Epithelial cell of esophagus (primary cell): ENCODE measurements around the gene MTREX.

Experiments
- DNase-seq: peaks from one replicate; pipeline ENCODE4 v3.0.0; 2010; ENCODE audit warnings: low read depth
- H3K4me3 ChIP-seq: 2 replicates; pipeline ENCODE4 v1.5.1; 2011; ENCODE audit warnings: mild to moderate bottlenecking, low read length, control low read depth
- CTCF ChIP-seq: IDR thresholded peaks from 2 replicates; pipeline ENCODE4 v1.5.1; 2011; ENCODE audit warnings: low read depth, mild to moderate bottlenecking, low read length, control low read depth, inconsistent platforms; ENCODE audit not compliant: insufficient read depth; ENCODE audit errors: missing control alignments

Gene MTREX

GRCh38 chr5:55445791-55446190 lies 138.0 kb downstream of the MTREX start:
- TF ChIP-seq CTCF = no peak
- no peak for DNase-seq
- H3K4me3 ChIP-seq = no peak overlapping the region

- no peak for TF ChIP-seq CTCF
- DNase-seq = no peak
Observed at GRCh38 chr5:55446640-55447351, 139.0 kb downstream of the MTREX start.

DNA sequence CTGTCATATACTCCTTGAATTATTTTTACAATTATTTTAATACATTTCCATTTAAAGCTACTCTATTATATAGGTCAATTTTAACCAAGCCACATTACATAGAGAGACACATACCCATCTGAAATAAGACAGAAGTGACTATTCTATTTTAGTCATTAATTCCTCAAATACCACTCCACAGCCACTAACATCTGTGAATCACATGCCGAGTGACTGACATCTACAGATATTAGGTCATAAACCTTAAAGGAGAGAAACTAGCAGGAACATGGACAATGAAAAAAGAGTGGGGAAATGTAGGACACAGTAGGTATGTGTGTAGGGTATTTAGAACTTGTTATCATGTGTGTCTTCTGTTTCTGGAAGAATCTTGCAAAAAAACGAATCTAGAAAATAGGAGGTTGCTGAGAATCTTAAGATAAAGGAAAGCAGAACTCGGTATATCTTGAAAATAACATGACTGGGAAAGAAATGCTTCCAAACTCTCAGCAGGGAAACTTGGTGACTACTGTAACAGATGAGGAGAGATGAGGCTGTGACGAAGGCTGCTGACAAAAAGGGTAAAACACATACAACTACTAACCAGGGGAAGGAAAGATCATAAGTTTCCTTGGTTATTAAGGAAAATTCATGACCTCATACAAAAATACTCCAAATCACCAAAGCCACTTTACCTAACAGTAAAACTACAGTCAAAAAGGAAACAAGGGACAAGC lies 142.4 kb downstream of the MTREX start:
- no peak for TF ChIP-seq CTCF
- peak; percentile 23 for DNase-seq
- no peak overlapping the region for H3K4me3 ChIP-seq

More at GRCh38 chr5:55446640-55447351, 139.0 kb downstream of the MTREX start:
- no peak overlapping the region for H3K4me3 ChIP-seq

DNA sequence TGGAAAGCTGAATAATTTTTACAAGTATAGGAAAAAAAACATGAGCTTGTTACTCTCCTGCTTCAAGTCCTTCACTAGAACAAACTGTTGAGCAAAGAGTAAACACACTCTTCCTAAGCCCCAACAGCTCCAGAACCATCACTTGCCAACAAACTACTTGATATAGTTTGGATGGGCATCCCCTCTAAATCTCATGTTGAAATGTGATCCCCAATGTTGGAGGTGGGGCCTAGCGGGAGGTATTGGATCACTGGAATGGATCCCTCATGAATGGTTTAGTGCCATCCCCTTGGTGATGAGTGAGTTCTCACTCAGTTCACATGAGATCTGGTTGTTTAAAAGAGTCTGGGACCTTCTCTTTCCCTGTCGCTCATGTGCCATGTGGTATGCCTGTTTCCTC lies 144.2 kb downstream of the MTREX start:
- no peak overlapping the region for H3K4me3 ChIP-seq
- DNase-seq = no peak
- TF ChIP-seq CTCF = no peak

- TF ChIP-seq CTCF = no peak
- no peak for DNase-seq
- no peak overlapping the region for H3K4me3 ChIP-seq
Observed at GRCh38 chr5:55453211-55453610, 145.4 kb downstream of the MTREX start.

- no peak for TF ChIP-seq CTCF
- H3K4me3 ChIP-seq = no peak overlapping the region
- no peak for DNase-seq
Observed at GRCh38 chr5:55454282-55454681, 146.5 kb downstream of the MTREX start.
